Memory B cell (primary cell): Measurements from ENCODE around the gene DCLK1.

ENCODE experiments used
- ATAC-seq: fragments of 150-1000 bp; cut with Tn5 transposase; 2 replicates; pipeline ENCODE4 v1.10.0; 2021; ENCODE audit warnings: low read depth, mild to moderate bottlenecking, moderate library complexity
- DNase-seq, 2 donors: peaks; one replicate each; pipeline ENCODE4 v3.0.0; 2022; ENCODE audit warnings: low spot score in 2 of 2
- H3K27ac Mint-ChIP-seq: one replicate; pipeline ENCODE4 v1.8.0; 2022; ENCODE audit warnings: mild to moderate bottlenecking, moderate library complexity, mixed read lengths
- H3K27me3 Mint-ChIP-seq: one replicate; pipeline ENCODE4 v1.8.0; 2022; ENCODE audit warnings: mixed read lengths
- H3K36me3 Mint-ChIP-seq: one replicate; pipeline ENCODE4 v1.8.0; 2022; ENCODE audit warnings: mild to moderate bottlenecking, mixed read lengths
- H3K4me1 Mint-ChIP-seq: one replicate; pipeline ENCODE4 v1.8.0; 2022; ENCODE audit warnings: mixed read lengths
- H3K4me3 Mint-ChIP-seq: one replicate; pipeline ENCODE4 v1.8.0; 2022; ENCODE audit warnings: mild to moderate bottlenecking, moderate library complexity, mixed read lengths
- H3K9me3 Mint-ChIP-seq: one replicate; pipeline ENCODE4 v1.8.0; 2022; ENCODE audit warnings: mixed read lengths

Gene DCLK1

GRCh38 chr13:36061621-36062020, 69.6 kb downstream of the DCLK1 start:
- H3K4me1 Mint-ChIP-seq, result no peaks in the 10 kb centered on the region
- no peaks in the 10 kb centered on the region for H3K36me3 Mint-ChIP-seq
- no peak overlapping the region for H3K4me3 Mint-ChIP-seq
- H3K27ac Mint-ChIP-seq, result no peak overlapping the region
- DNase-seq, result no peak
- no peak for ATAC-seq
- peaks cover 2% of the 10 kb centered on the region for H3K9me3 Mint-ChIP-seq
- H3K27me3 Mint-ChIP-seq, result no peaks in the 10 kb centered on the region

DNA sequence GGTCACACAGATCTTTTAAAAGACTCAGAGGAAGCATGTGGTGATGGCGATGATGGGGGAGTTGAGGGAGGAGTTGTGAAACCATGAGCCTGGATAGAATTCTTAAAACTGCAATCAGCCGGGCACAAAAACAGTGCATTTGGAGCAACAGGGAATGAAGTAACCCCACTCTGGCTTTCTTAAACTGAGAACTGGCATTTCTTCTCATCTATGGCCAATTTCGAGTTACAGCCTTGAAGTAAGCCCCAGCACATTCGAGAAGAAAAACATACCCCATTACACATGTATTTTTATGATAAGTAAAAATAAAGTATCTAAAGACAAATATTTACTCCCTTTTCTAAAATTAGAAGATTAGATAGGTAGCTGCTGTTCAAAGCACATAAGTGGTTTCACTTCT, 70.1 kb downstream of the DCLK1 start:
- Mint-ChIP-seq H3K36me3 (no peaks in the 10 kb centered on the region), H3K4me1 (no peaks in the 10 kb centered on the region), H3K27ac (no peak overlapping the region), H3K27me3 (no peaks in the 10 kb centered on the region), H3K4me3 (no peak overlapping the region), H3K9me3 (no peaks in the 10 kb centered on the region)
- ATAC-seq (no peak), DNase-seq (no peak)

- Mint-ChIP-seq H3K9me3 (no peaks in the 10 kb centered on the region), H3K27ac (no peak overlapping the region), H3K36me3 (no peaks in the 10 kb centered on the region), H3K4me3 (no peak overlapping the region), H3K4me1 (no peaks in the 10 kb centered on the region), H3K27me3 (no peaks in the 10 kb centered on the region)
- DNase-seq (no peak), ATAC-seq (no peak)
These were observed 71.9 kb downstream of the DCLK1 start for GRCh38 chr13:36059321-36059720.

GRCh38 chr13:36058116-36058515, 73.1 kb downstream of the DCLK1 start:
- no peak overlapping the region for H3K27ac Mint-ChIP-seq
- no peaks in the 10 kb centered on the region for H3K27me3 Mint-ChIP-seq
- H3K36me3 Mint-ChIP-seq, result no peaks in the 10 kb centered on the region
- no peak overlapping the region for H3K4me3 Mint-ChIP-seq
- H3K9me3 Mint-ChIP-seq, result no peaks in the 10 kb centered on the region
- no peaks in the 10 kb centered on the region for H3K4me1 Mint-ChIP-seq
- DNase-seq, result no peak
- ATAC-seq, result no peak

DNA sequence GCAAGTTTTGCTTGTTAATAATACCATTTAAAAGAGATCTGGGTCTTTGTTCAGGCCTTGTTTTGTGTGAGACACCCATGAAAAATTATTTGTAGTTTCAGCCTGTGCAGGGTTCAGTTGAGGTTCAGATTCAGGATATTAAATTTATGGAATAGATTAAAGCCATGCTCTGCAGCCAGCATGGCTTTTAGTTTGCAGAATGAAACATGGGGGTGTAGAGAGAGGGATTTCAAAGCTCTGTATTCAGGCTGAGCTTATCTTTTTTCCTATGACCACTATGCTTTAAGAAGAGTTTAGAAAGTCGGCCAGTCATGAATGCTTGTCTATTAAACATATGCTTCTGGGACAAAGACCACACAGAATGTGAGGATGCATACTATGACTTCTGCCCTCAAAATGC, 73.6 kb downstream of the DCLK1 start:
- no peaks in the 10 kb centered on the region for H3K9me3 Mint-ChIP-seq
- no peak for ATAC-seq
- no peak for DNase-seq
- H3K4me3 Mint-ChIP-seq, result no peak overlapping the region
- H3K27me3 Mint-ChIP-seq, result no peaks in the 10 kb centered on the region
- H3K4me1 Mint-ChIP-seq, result no peaks in the 10 kb centered on the region
- no peaks in the 10 kb centered on the region for H3K36me3 Mint-ChIP-seq
- no peak overlapping the region for H3K27ac Mint-ChIP-seq

DNA sequence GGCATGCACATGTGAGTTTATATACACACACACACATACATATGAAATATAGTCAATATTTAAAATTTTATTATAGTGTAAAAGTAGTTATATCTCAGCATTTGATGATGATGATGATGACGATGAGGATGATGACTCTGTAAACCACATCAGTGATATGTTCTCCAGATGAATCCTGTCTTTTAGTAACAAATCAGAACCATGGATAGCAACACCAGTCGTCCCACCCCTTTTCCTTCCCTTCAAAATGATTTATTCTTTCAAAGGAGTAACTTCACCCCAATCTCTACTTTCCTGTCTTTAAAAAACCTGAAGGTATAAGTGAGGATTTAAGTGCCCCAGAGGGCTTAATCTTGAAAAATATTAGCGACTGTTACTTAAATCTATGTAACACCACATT, 74.1 kb downstream of the DCLK1 start:
- DNase-seq, result no peak
- H3K4me1 Mint-ChIP-seq, result no peaks in the 10 kb centered on the region
- no peak for ATAC-seq
- no peaks in the 10 kb centered on the region for H3K27me3 Mint-ChIP-seq
- H3K27ac Mint-ChIP-seq, result no peak overlapping the region
- no peaks in the 10 kb centered on the region for H3K9me3 Mint-ChIP-seq
- no peaks in the 10 kb centered on the region for H3K36me3 Mint-ChIP-seq
- no peak overlapping the region for H3K4me3 Mint-ChIP-seq

GRCh38 chr13:36055366-36055765, 75.8 kb downstream of the DCLK1 start:
- H3K4me1 Mint-ChIP-seq, result no peaks in the 10 kb centered on the region
- H3K9me3 Mint-ChIP-seq, result no peaks in the 10 kb centered on the region
- H3K27ac Mint-ChIP-seq, result no peak overlapping the region
- DNase-seq (no peak), ATAC-seq (no peak)
- H3K27me3 Mint-ChIP-seq, result no peaks in the 10 kb centered on the region
- no peak overlapping the region for H3K4me3 Mint-ChIP-seq
- H3K36me3 Mint-ChIP-seq, result no peaks in the 10 kb centered on the region

DNA sequence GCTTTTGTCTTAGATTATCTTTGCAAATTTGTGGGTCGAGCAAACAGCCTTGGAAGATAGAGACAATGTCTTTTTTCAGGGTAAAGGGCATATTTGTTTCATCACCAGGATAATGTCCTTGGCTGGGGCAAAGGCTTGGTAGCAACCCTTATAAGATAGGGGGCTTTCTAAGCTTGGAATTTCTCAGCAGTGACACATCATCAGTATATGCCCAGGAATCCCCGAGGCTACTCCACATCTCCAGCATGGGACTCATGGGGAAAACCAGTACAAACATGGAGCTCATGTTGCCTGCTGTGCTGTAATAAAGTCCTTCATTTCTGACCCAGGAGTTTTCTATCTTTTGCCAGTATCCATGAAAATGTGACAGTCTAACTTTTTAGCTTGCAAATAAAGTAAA, 77.1 kb downstream of the DCLK1 start:
- DNase-seq (no peak), ATAC-seq (no peak)
- Mint-ChIP-seq H3K27ac (no peak overlapping the region), H3K4me1 (no peaks in the 10 kb centered on the region), H3K4me3 (no peak overlapping the region), H3K9me3 (no peaks in the 10 kb centered on the region), H3K36me3 (no peaks in the 10 kb centered on the region), H3K27me3 (no peaks in the 10 kb centered on the region)

- Mint-ChIP-seq H3K27me3 (no peaks in the 10 kb centered on the region), H3K27ac (no peak overlapping the region), H3K4me1 (no peaks in the 10 kb centered on the region), H3K9me3 (peaks cover 3% of the 10 kb centered on the region), H3K36me3 (no peaks in the 10 kb centered on the region), H3K4me3 (no peak overlapping the region)
- ATAC-seq (no peak), DNase-seq (no peak)
These were observed 80.1 kb downstream of the DCLK1 start for GRCh38 chr13:36051082-36051481.

GRCh38 chr13:36046672-36047071, 84.5 kb downstream of the DCLK1 start:
- ATAC-seq (no peak), DNase-seq (no peak)
- no peaks in the 10 kb centered on the region for H3K4me1 Mint-ChIP-seq
- H3K4me3 Mint-ChIP-seq, result no peak overlapping the region
- H3K36me3 Mint-ChIP-seq, result no peaks in the 10 kb centered on the region
- H3K27ac Mint-ChIP-seq, result no peak overlapping the region
- no peaks in the 10 kb centered on the region for H3K27me3 Mint-ChIP-seq
- H3K9me3 Mint-ChIP-seq, result peaks cover 3% of the 10 kb centered on the region

GRCh38 chr13:36038785-36039555, 92.2 kb downstream of the DCLK1 start:
- no peak overlapping the region for H3K4me3 Mint-ChIP-seq
- H3K4me1 Mint-ChIP-seq, result no peaks in the 10 kb centered on the region
- H3K27me3 Mint-ChIP-seq, result no peaks in the 10 kb centered on the region
- no peaks in the 10 kb centered on the region for H3K36me3 Mint-ChIP-seq
- no peak for DNase-seq
- ATAC-seq, result no peak
- H3K9me3 Mint-ChIP-seq, result peaks cover 3% of the 10 kb centered on the region
- H3K27ac Mint-ChIP-seq, result no peak overlapping the region

GRCh38 chr13:36033035-36033434, 98.1 kb downstream of the DCLK1 start:
- ATAC-seq, result no peak
- Mint-ChIP-seq H3K4me1 (no peaks in the 10 kb centered on the region), H3K27ac (no peak overlapping the region), H3K9me3 (peaks cover 2% of the 10 kb centered on the region), H3K36me3 (no peaks in the 10 kb centered on the region), H3K27me3 (no peaks in the 10 kb centered on the region), H3K4me3 (no peak overlapping the region)
- DNase-seq, result no peak

GRCh38 chr13:36031490-36031889, 99.7 kb downstream of the DCLK1 start:
- Mint-ChIP-seq H3K9me3 (no peaks in the 10 kb centered on the region), H3K27me3 (no peaks in the 10 kb centered on the region), H3K4me3 (no peak overlapping the region), H3K36me3 (no peaks in the 10 kb centered on the region), H3K4me1 (no peaks in the 10 kb centered on the region), H3K27ac (no peak overlapping the region)
- DNase-seq, result no peak
- no peak for ATAC-seq

GRCh38 chr13:36030670-36031331, 100.4 kb downstream of the DCLK1 start:
- no peak for DNase-seq
- Mint-ChIP-seq H3K27me3 (no peaks in the 10 kb centered on the region), H3K9me3 (no peaks in the 10 kb centered on the region), H3K4me3 (no peak overlapping the region), H3K4me1 (no peaks in the 10 kb centered on the region), H3K36me3 (no peaks in the 10 kb centered on the region), H3K27ac (no peak overlapping the region)
- no peak for ATAC-seq

GRCh38 chr13:36029166-36029565, 102.0 kb downstream of the DCLK1 start:
- ATAC-seq, result no peak
- Mint-ChIP-seq H3K9me3 (peaks cover 2% of the 10 kb centered on the region), H3K27ac (no peak overlapping the region), H3K4me3 (no peak overlapping the region), H3K4me1 (no peaks in the 10 kb centered on the region), H3K36me3 (no peaks in the 10 kb centered on the region), H3K27me3 (no peaks in the 10 kb centered on the region)
- no peak for DNase-seq
